ENCODE results near the gene RTEL1.

RTEL1 gene

GRCh38 chr20:63693083-63693732 lies 35.1 kb downstream of the RTEL1 start:
- Histone ChIP-seq H3K36me3 (replicated peaks; ENCODE audit: low read depth, low read length) (no peaks in the 10 kb centered on the region), H3K9me3 (ENCODE audit: insufficient read depth, low read length) (no peaks in the 10 kb centered on the region), H3K79me2 (ENCODE audit: low read length) (no peaks in the 10 kb centered on the region), H2AFZ (ENCODE audit: low read depth, low read length) (no peak overlapping the region), H3K4me1 (ENCODE audit: low read length) (peaks cover 9% of the 10 kb centered on the region), H3K27me3 (ENCODE audit: low read depth, low read length) (no peaks in the 10 kb centered on the region), H4K20me1 (ENCODE audit: insufficient read depth, low read length) (no peaks in the 10 kb centered on the region), H3K4me3 (ENCODE audit: low read length) (no peak overlapping the region), H3K27ac (ENCODE audit: low read length) (no peak overlapping the region), H3K4me2 (ENCODE audit: low read length) (no peak overlapping the region), H3K9ac (ENCODE audit: low read length) (no peak overlapping the region)
- no peak for TF ChIP-seq CTCF (IDR thresholded peaks at IDR 0.05; ENCODE audit: low read depth, low read length)
- no peak for TF ChIP-seq EZH2phosphoT487 (IDR thresholded peaks at IDR 0.05; ENCODE audit: low read depth)

- no peaks in the 10 kb centered on the region for H3K9me3 ChIP-seq (ENCODE audit: insufficient read depth, low read length)
- no peaks in the 10 kb centered on the region for H3K27me3 ChIP-seq (ENCODE audit: low read depth, low read length)
- H4K20me1 ChIP-seq (ENCODE audit: insufficient read depth, low read length) = no peaks in the 10 kb centered on the region
- TF ChIP-seq EZH2phosphoT487 (IDR thresholded peaks at IDR 0.05; ENCODE audit: low read depth) (no peak), CTCF (IDR thresholded peaks at IDR 0.05; ENCODE audit: low read depth, low read length) (no peak)
- peaks cover 17% of the 10 kb centered on the region for H3K4me1 ChIP-seq (ENCODE audit: low read length)
- H3K27ac ChIP-seq (ENCODE audit: low read length) = no peak overlapping the region
- no peak overlapping the region for H2AFZ ChIP-seq (ENCODE audit: low read depth, low read length)
- no peaks in the 10 kb centered on the region for H3K79me2 ChIP-seq (ENCODE audit: low read length)
- no peak overlapping the region for H3K4me3 ChIP-seq (ENCODE audit: low read length)
- H3K4me2 ChIP-seq (ENCODE audit: low read length) = no peak overlapping the region
- H3K9ac ChIP-seq (ENCODE audit: low read length) = no peak overlapping the region
- no peaks in the 10 kb centered on the region for H3K36me3 ChIP-seq (replicated peaks; ENCODE audit: low read depth, low read length)
Measured at GRCh38 chr20:63693733-63694583, 35.8 kb downstream of the RTEL1 start.

GRCh38 chr20:63694584-63695423 lies 36.7 kb downstream of the RTEL1 start:
- no peak overlapping the region for H3K27ac ChIP-seq (ENCODE audit: low read length)
- H2AFZ ChIP-seq (ENCODE audit: low read depth, low read length) = no peak overlapping the region
- H3K9ac ChIP-seq (ENCODE audit: low read length) = no peak overlapping the region
- H3K36me3 ChIP-seq (replicated peaks; ENCODE audit: low read depth, low read length) = no peaks in the 10 kb centered on the region
- no peaks in the 10 kb centered on the region for H4K20me1 ChIP-seq (ENCODE audit: insufficient read depth, low read length)
- TF ChIP-seq EZH2phosphoT487 (IDR thresholded peaks at IDR 0.05; ENCODE audit: low read depth) (no peak), CTCF (IDR thresholded peaks at IDR 0.05; ENCODE audit: low read depth, low read length) (no peak)
- no peaks in the 10 kb centered on the region for H3K27me3 ChIP-seq (ENCODE audit: low read depth, low read length)
- peaks cover 25% of the 10 kb centered on the region for H3K4me1 ChIP-seq (ENCODE audit: low read length)
- H3K4me2 ChIP-seq (ENCODE audit: low read length) = no peak overlapping the region
- H3K79me2 ChIP-seq (ENCODE audit: low read length) = no peaks in the 10 kb centered on the region
- H3K9me3 ChIP-seq (ENCODE audit: insufficient read depth, low read length) = no peaks in the 10 kb centered on the region
- no peak overlapping the region for H3K4me3 ChIP-seq (ENCODE audit: low read length)
